Skeletal muscle cell (primary cell): ENCODE measurements around the gene FGF7.
"Not testable (repeated sequence)": the region's sequence is repeated elsewhere in the genome, so short reads cannot be mapped to it uniquely, and the experiment has no call there.

Experiments used
- DNase-seq: peaks from one replicate; pipeline ENCODE4 v3.0.0-alpha.2; 2010; ENCODE audit warnings: low read depth
- H3K4me3 ChIP-seq: 2 replicates; pipeline ENCODE4 v1.5.1; 2011; ENCODE audit warnings: low read depth, mild to moderate bottlenecking, control low read depth, low read length, moderate library complexity

The FGF7 gene

DNA sequence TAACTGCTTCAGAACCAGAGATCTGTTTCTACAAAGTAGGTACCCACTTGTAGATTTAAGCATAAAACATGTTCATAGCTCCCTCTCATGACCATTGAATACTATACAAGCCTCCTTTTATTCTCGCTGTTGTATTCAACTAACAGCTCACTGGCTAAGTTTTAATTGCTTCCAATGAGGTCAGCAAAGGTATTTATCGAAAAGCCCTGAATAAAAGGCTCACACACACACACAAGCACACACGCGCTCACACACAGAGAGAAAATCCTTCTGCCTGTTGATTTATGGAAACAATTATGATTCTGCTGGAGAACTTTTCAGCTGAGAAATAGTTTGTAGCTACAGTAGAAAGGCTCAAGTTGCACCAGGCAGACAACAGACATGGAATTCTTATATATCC lies at the start of gene FGF7:
FGF7 (plus strand) TSS at position 222 of the 400 bp plus-strand sequence. CDS start 1,056 bp downstream, outside the sequence.
- peak; percentile 43 for DNase-seq
- peak within 1 kb of the TSS; percentile 43 for H3K4me3 ChIP-seq

- DNase-seq = no peak
- no peak overlapping the region for H3K4me3 ChIP-seq
Measured at GRCh38 chr15:49379996-49380395, 43.0 kb upstream of the FGF7 start.

- DNase-seq = no peak
- no peak overlapping the region for H3K4me3 ChIP-seq
Measured at GRCh38 chr15:49380912-49381311, 42.1 kb upstream of the FGF7 start.

DNA sequence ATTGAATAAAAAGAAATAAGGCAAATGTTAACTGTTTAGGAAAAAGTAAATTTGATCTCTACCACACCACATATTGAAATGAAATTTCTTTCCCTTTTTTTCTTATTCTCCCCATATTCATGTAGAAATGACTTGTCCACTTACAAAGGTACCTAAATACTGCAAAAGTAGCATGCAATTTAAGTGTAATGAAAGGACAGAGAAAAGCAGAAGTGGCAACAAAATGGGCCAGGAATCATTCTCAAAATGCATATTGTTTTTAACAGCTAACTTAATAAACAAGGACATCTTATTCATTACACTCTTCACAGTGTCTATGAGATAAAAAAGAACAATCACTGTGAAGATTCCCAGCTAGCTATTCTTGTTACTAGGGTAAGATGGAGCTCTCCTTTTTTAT lies 40.6 kb upstream of the FGF7 start:
- H3K4me3 ChIP-seq = no peak overlapping the region
- no peak for DNase-seq

GRCh38 chr15:49383266-49383665 lies 39.8 kb upstream of the FGF7 start:
- DNase-seq = peak; percentile 17

DNA sequence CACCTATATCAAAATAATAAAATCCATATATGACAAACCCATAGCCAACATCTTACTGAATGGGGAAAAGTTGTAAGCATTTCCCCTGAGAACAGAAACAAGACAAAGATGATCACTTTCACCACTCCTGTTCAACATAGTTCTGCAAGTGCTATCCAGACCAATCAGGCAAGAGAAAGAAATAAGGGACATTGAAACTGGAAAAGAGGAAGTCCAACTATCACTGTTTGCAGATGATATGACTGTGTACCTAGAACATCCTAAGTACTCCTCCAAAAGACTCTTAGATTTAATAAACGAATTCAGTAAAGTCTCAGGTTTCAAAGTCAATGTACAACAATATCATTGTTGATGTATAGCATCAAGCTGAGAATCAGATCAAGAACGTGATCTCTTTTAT lies 35.6 kb upstream of the FGF7 start:
- DNase-seq = no peak
- no peak overlapping the region for H3K4me3 ChIP-seq

More at GRCh38 chr15:49383266-49383665, 39.8 kb upstream of the FGF7 start:
- H3K4me3 ChIP-seq = no peak overlapping the region

DNA sequence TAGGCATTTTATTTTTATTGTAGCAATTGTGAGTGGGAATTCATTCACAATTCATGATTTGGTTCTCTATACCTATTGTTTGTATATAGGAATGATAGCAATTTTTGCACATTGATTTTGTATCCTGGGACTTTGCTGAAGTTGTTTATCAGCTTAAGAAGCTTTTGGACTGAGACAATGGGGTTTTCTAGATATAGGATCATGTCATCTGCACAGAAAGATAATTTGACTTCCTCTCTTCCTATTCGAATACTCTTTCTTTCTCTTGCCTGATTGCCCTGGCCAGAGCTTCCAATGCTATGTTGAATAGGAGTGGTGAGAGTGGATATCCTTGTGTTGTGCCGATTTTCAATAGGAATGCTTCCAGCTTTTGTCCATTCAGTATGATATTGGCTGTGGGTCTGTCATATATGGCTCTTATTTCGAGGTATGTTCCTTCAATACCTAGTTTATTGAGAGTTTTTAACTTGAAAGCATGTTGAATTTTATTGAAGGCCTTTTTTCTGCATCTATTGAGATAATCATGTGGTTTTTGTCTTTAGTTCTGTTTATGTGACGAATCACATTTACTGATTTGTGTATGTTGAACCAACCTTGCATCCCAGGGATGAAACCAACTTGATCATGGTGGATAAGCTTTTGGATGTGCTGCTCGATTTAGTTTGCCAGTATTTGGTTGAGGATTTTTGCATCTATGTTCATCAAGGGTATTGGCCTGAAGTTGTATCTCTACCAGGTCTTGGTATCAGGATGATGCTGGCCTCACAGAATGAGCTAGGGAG lies 20.3 kb upstream of the FGF7 start:
- not testable (repeated sequence) for DNase-seq, H3K4me3 ChIP-seq

GRCh38 chr15:49406352-49407118 lies 16.5 kb upstream of the FGF7 start:
- no peak for DNase-seq
- no peak overlapping the region for H3K4me3 ChIP-seq

GRCh38 chr15:49410641-49411040 lies 12.4 kb upstream of the FGF7 start:
- no peak for DNase-seq
- no peak overlapping the region for H3K4me3 ChIP-seq

DNA sequence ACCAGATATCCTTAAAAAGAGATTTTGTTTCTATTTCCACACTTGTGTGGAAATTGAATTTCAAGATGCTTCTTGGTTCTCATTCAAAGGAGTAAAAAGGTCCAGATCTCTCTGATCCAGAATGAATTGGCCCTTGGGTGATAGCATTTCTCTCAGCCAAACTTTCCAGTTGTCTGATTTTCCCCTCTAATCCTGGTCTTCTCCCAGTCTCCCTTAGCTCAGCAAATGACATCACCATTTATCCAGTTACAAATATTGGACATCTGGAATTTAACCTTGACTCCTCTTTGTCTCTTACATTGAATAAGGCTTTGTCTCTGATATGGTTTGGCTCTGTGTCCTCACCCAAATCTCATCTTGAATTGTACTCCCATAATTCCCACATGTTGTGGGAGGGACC lies 10.2 kb upstream of the FGF7 start:
- H3K4me3 ChIP-seq = no peak overlapping the region
- DNase-seq = no peak

DNA sequence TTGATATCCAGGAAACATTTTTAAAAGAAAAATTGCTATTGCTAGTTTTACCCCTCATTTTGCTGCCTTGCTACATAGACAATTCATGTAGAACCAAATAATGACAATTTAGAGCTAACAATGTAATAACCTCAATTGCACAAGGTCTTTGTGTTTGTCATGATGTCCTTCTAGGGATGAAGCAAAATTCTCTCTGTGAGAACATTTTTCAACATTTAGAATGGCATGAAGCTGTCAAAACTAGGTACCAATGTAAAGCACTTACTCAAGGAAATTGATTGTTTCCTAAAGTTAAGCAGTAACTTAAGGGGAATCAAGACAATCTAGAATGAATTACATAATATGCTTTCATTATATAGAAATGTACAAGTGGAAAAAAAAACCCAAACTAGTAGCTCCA lies 7.9 kb upstream of the FGF7 start:
- DNase-seq = no peak
- H3K4me3 ChIP-seq = no peak overlapping the region

DNA sequence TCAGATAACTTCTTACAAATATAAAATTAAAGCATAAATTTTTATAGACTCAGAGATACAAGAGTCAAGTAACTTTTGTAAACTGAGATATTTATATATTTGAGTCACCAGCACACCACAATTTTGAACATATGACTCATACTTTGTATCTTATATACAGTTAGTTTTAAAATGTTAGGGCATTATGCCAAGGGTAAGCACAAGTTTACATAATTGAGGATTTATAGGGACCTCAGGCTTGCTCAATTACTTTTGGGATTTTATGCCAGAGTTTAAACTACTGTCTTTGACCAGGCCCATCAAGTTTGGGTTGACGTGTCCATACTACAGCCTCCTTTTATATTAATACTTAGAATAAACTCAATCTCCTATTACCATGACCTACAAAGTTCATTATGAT lies 7.4 kb upstream of the FGF7 start:
- DNase-seq = peak; percentile 74
- no peak overlapping the region for H3K4me3 ChIP-seq

DNA sequence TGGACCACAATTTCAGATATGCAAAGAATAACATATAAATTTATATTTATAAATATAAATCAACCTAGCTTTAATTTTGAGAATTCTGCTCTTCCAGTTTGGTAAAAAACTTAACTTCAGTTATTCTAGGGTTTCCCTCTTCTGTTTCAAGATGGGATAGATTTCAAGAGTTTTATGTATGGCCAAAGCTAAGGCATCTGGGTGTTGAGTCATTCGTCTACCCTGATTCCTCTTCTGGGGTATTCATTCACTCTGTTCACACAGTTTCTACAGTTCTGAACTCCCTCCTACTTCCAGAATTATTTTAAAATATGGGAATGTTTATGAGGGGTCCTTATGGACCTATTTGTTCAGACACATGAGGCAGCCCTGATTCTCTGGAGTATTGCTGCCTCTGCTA lies 4.2 kb upstream of the FGF7 start:
- H3K4me3 ChIP-seq = no peak overlapping the region
- DNase-seq = no peak

- DNase-seq = peak; percentile 34
- no peak overlapping the region for H3K4me3 ChIP-seq
Measured at GRCh38 chr15:49421991-49422390, 1.1 kb upstream of the FGF7 start.

DNA sequence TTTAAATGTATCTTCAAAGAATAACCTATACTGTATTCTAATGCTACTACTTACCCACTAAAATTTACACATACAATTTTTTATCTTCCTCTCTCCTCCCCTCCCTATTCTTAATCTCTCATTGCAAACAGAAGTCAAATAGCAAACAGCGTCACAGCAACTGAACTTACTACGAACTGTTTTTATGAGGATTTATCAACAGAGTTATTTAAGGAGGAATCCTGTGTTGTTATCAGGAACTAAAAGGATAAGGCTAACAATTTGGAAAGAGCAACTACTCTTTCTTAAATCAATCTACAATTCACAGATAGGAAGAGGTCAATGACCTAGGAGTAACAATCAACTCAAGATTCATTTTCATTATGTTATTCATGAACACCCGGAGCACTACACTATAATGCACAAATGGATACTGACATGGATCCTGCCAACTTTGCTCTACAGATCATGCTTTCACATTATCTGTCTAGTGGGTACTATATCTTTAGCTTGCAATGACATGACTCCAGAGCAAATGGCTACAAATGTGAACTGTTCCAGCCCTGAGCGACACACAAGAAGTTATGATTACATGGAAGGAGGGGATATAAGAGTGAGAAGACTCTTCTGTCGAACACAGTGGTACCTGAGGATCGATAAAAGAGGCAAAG lies 984 bp downstream of the FGF7 start:
- peak overlapping the region; percentile 43 for H3K4me3 ChIP-seq
- no peak for DNase-seq

DNA sequence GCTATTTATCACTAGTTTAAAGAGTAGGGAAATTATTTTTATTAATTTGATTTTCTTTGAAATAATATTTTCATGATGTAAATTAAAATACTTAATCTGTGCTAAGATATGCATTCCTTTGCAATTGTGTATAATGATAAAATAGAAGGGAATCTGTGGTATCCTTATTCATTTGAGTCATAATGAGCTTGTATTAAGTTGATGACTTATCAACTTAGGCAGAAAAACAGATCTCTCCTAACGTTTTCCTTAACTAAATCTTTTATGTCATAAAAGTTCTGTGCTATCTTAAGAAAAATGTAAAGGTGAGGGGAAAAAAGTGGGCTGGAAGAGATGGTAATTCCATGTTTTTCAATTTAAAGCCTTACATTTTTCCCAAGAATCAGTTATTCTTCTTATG lies 1.9 kb downstream of the FGF7 start:
- peak overlapping the region; percentile 43 for H3K4me3 ChIP-seq
- DNase-seq = no peak

- no peak overlapping the region for H3K4me3 ChIP-seq
- no peak for DNase-seq
Measured at GRCh38 chr15:49427372-49427771, 4.3 kb downstream of the FGF7 start.

GRCh38 chr15:49428409-49429095 lies 5.5 kb downstream of the FGF7 start:
- no peak overlapping the region for H3K4me3 ChIP-seq
- DNase-seq = peak; percentile 68

DNA sequence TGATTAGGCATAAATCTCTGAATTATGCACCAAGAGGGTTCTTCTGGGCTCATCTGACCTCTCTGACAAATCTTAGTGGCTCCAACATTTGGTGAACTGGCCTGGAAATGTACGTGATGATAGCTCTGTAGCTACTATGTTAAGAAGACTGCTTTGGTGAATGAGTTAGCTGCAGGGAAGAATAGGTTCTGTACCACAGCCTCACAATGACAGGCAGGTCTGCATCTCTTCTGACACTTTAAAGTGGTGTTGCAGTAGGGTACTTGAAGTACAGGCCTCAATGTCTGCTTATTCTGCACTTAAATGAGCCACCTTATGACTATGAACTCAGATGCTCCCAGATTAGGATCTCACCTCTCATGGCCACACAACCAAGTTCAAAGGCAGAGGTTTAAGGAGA lies 7.0 kb downstream of the FGF7 start:
- H3K4me3 ChIP-seq = no peak overlapping the region

DNA sequence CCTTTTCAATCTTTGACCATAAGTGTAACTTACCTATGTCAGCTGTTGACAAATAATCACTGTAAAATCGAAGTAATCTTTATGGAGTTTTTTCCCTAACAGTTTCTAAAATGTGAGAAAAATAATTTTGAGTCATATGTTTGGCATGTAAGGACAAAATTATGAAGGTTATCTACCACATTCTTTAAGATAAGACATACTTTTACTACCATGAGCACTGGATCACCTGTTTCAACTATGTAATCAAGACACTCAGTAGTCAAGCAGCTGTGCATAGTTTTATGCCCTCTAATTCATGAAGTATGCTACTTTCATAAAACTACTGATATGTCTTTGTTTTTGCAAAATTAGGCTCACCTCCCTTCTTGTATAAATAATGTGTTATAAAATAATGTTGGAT lies 12.1 kb downstream of the FGF7 start:
- H3K4me3 ChIP-seq = no peak overlapping the region
- DNase-seq = no peak

More for the DNA sequence above, 7.0 kb downstream of the FGF7 start:
- no peak for DNase-seq
